HEK293 (cell line): ENCODE data around the gene SPOCK1.

Source experiments
- CTCF ChIA-PET: fragments of 350-600 bp; formaldehyde crosslinking; extraction: SDS; loops from one replicate; lab custom pipeline; 2021; ENCODE audit warnings: antibody characterized with exemption; lab: Yijun Ruan, JAX
- POLR2A ChIA-PET: fragments of 300-600 bp; formaldehyde crosslinking; extraction: SDS; loops from one replicate; lab custom pipeline; 2020; ENCODE audit warnings: antibody characterized with exemption, inconsistent platforms; lab: Yijun Ruan, JAX
- H3K27ac ChIP-seq: fragments of 200-500 bp; sonication (Bioruptor generic); 2 replicates; pipeline ENCODE4 v1.5.1; 2014; ENCODE audit warnings: low read depth, low read length, control low read depth, inconsistent platforms; ENCODE audit errors: extremely low read depth
- H3K36me3 ChIP-seq, 2 experiments: fragments of 200-500 bp in 1 of 2; sonication (Bioruptor generic) in 1 of 2; 1 replicate in 1 of 2; 2 replicates in 1 of 2; pipeline ENCODE4 v1.5.1; 2014 to 2017; ENCODE audit warnings: inconsistent platforms in 2 of 2, low read length in 2 of 2; ENCODE audit not compliant: control insufficient read depth in 2 of 2, insufficient read depth in 1 of 2
- H3K4me1 ChIP-seq: fragments of 200-500 bp; sonication (Bioruptor generic); 2 replicates; pipeline ENCODE4 v1.5.1; 2014; ENCODE audit warnings: mild to moderate bottlenecking, low read length, inconsistent platforms; ENCODE audit not compliant: control insufficient read depth, insufficient read depth
- H3K4me3 ChIP-seq: 2 replicates; pipeline ENCODE4 v1.5.1; 2011; ENCODE audit warnings: low read depth, mild to moderate bottlenecking, control low read depth, low read length, moderate library complexity
- H3K9me3 ChIP-seq: fragments of 200-500 bp; sonication (Bioruptor generic); 2 replicates; pipeline ENCODE4 v1.5.1; 2014; ENCODE audit warnings: low read depth, low read length, inconsistent platforms; ENCODE audit not compliant: control insufficient read depth, insufficient read depth
- GFI1B ChIP-seq: fragments of 450-650 bp; formaldehyde crosslinking; IDR thresholded peaks from 2 replicates; pipeline ENCODE4 v1.5.1; 2016; ENCODE audit warnings: missing biosample characterization, missing genetic modification characterization
- HOXA7 ChIP-seq: sonication (generic); formaldehyde crosslinking; IDR thresholded peaks from 2 replicates; pipeline ENCODE4 v1.8.1; 2022; ENCODE audit warnings: missing genetic modification reagents, borderline replicate concordance
- HOXC10 ChIP-seq: sonication (generic); formaldehyde crosslinking; IDR thresholded peaks from 2 replicates; pipeline ENCODE4 v1.8.1; 2023; ENCODE audit warnings: mild to moderate bottlenecking, missing genetic modification reagents
- SP7 ChIP-seq: fragments of 450-650 bp; formaldehyde crosslinking; IDR thresholded peaks from 2 replicates; pipeline ENCODE4 v1.5.1; 2016; ENCODE audit warnings: missing biosample characterization, missing genetic modification characterization
- WT1 ChIP-seq: fragments of 450-650 bp; formaldehyde crosslinking; IDR thresholded peaks from 2 replicates; pipeline ENCODE4 v1.5.1; 2016; ENCODE audit warnings: missing biosample characterization, missing genetic modification characterization
- ZBTB8A ChIP-seq: fragments of 450-650 bp; formaldehyde crosslinking; IDR thresholded peaks from 2 replicates; pipeline ENCODE4 v1.5.1; 2016; ENCODE audit warnings: missing biosample characterization, missing genetic modification characterization
- ZFP41 ChIP-seq: fragments of 450-650 bp; formaldehyde crosslinking; IDR thresholded peaks from 2 replicates; pipeline ENCODE4 v1.5.1; 2016; ENCODE audit warnings: missing biosample characterization, missing genetic modification characterization, borderline replicate concordance
- ZNF133 ChIP-seq: fragments of 450-650 bp; formaldehyde crosslinking; IDR thresholded peaks from 2 replicates; pipeline ENCODE4 v1.5.1; 2016; ENCODE audit warnings: missing biosample characterization, missing genetic modification characterization
- ZNF138 ChIP-seq: fragments of 450-650 bp; formaldehyde crosslinking; IDR thresholded peaks from 2 replicates; pipeline ENCODE4 v1.5.1; 2016; ENCODE audit warnings: missing biosample characterization, missing genetic modification characterization, borderline replicate concordance
- ZNF146 ChIP-seq: fragments of 450-650 bp; formaldehyde crosslinking; IDR thresholded peaks from 2 replicates; pipeline ENCODE4 v1.5.1; 2016; ENCODE audit warnings: missing biosample characterization, missing genetic modification characterization
- ZNF169 ChIP-seq: fragments of 450-650 bp; formaldehyde crosslinking; IDR thresholded peaks from 2 replicates; pipeline ENCODE4 v1.5.1; 2016; ENCODE audit warnings: missing biosample characterization, missing genetic modification characterization
- ZNF324 ChIP-seq: fragments of 450-650 bp; formaldehyde crosslinking; IDR thresholded peaks from 2 replicates; pipeline ENCODE4 v1.5.1; 2016; ENCODE audit warnings: missing biosample characterization, missing genetic modification characterization
- ZNF350 ChIP-seq: fragments of 450-650 bp; formaldehyde crosslinking; IDR thresholded peaks from 2 replicates; pipeline ENCODE4 v1.5.0; 2017; ENCODE audit warnings: missing biosample characterization, mild to moderate bottlenecking, missing genetic modification characterization
- ZNF366 ChIP-seq: fragments of 450-650 bp; formaldehyde crosslinking; conservative IDR thresholded peaks from 2 replicates; pipeline ENCODE4 v1.5.1; 2016; ENCODE audit warnings: missing biosample characterization, missing genetic modification characterization
- ZNF423 ChIP-seq: fragments of 450-650 bp; formaldehyde crosslinking; IDR thresholded peaks from 2 replicates; pipeline ENCODE4 v1.5.1; 2016; ENCODE audit warnings: missing biosample characterization, missing genetic modification characterization
- ZNF548 ChIP-seq: fragments of 450-650 bp; formaldehyde crosslinking; IDR thresholded peaks from 2 replicates; pipeline ENCODE4 v1.5.1; 2016; ENCODE audit warnings: missing biosample characterization, missing genetic modification characterization
- ZSCAN30 ChIP-seq: fragments of 450-650 bp; IDR thresholded peaks from 2 replicates; pipeline ENCODE4 v1.5.1; 2018; ENCODE audit warnings: missing biosample characterization, mild to moderate bottlenecking, missing genetic modification characterization, moderate library complexity
- TF ChIP-seq, protein P1 (sequence below): fragments of 450-650 bp; formaldehyde crosslinking; IDR thresholded peaks from 2 replicates; pipeline ENCODE4 v1.5.1; 2017; ENCODE audit warnings: missing biosample characterization, missing genetic modification characterization
- TF ChIP-seq, protein P2 (sequence below): fragments of 450-650 bp; formaldehyde crosslinking; IDR thresholded peaks from 2 replicates; pipeline ENCODE4 v1.5.1; 2016; ENCODE audit warnings: missing biosample characterization, missing genetic modification characterization
- TF ChIP-seq, protein P3 (sequence below): sonication (generic); formaldehyde crosslinking; IDR thresholded peaks from 2 replicates; pipeline ENCODE4 v1.8.1; 2022; ENCODE audit warnings: mild to moderate bottlenecking, moderate library complexity, missing genetic modification reagents
- TF ChIP-seq, protein P4 (sequence below): fragments of 450-650 bp; formaldehyde crosslinking; IDR thresholded peaks from 2 replicates; pipeline ENCODE4 v1.5.1; 2016; ENCODE audit warnings: missing biosample characterization, missing genetic modification characterization, low read depth

The SPOCK1 gene

DNA sequence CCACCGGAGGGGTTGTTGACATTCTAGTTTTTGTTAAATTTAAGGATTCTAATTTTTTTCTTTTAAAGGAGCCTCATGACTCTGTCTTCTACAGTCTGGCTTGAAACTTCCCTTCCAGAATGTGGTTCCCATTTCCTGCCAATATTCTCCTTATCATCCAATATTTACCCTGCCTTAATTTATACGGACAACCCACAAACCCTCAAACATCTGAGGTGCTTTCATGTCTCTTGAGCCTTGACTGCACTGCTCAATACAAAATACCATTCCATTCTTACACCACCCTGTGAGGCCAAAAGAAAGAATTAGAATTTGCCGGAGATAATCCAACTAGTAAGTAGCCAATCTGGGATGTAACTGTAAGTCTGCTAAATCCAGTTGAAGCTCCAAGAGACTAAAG, 346.5 kb downstream of the SPOCK1 start:
- CTCF ChIA-PET: interaction anchor here (0.7 kb wide), 1 partner anchor 14 kb away, joined by 4 read pairs; no protein-coding TSS in a partner anchor
- peaks cover 6% of the 10 kb centered on the region for H3K4me1 ChIP-seq
- H3K4me3 ChIP-seq: no peak overlapping the region
- TF ChIP-seq ZNF548 (tag by site-specific recombination): no peak
- no peak for TF ChIP-seq ZFP41 (tag by site-specific recombination)
- TF ChIP-seq ZBTB8A (tag by site-specific recombination): no peak
- TF ChIP-seq ZNF138 (tag by site-specific recombination): no peak
- no peak for TF ChIP-seq ZNF366
- TF ChIP-seq SP7 (tag by site-specific recombination): no peak
- TF ChIP-seq ZNF350: no peak
- TF ChIP-seq GFI1B: no peak
- TF ChIP-seq ZNF423: no peak
- TF ChIP-seq, protein P1, sequence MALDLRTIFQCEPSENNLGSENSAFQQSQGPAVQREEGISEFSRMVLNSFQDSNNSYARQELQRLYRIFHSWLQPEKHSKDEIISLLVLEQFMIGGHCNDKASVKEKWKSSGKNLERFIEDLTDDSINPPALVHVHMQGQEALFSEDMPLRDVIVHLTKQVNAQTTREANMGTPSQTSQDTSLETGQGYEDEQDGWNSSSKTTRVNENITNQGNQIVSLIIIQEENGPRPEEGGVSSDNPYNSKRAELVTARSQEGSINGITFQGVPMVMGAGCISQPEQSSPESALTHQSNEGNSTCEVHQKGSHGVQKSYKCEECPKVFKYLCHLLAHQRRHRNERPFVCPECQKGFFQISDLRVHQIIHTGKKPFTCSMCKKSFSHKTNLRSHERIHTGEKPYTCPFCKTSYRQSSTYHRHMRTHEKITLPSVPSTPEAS: no peak
- TF ChIP-seq, protein P2, sequence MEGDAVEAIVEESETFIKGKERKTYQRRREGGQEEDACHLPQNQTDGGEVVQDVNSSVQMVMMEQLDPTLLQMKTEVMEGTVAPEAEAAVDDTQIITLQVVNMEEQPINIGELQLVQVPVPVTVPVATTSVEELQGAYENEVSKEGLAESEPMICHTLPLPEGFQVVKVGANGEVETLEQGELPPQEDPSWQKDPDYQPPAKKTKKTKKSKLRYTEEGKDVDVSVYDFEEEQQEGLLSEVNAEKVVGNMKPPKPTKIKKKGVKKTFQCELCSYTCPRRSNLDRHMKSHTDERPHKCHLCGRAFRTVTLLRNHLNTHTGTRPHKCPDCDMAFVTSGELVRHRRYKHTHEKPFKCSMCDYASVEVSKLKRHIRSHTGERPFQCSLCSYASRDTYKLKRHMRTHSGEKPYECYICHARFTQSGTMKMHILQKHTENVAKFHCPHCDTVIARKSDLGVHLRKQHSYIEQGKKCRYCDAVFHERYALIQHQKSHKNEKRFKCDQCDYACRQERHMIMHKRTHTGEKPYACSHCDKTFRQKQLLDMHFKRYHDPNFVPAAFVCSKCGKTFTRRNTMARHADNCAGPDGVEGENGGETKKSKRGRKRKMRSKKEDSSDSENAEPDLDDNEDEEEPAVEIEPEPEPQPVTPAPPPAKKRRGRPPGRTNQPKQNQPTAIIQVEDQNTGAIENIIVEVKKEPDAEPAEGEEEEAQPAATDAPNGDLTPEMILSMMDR (tag by site-specific recombination): no peak
- TF ChIP-seq ZNF169 (tag by site-specific recombination): no peak
- no peak for TF ChIP-seq ZSCAN30 (tag by site-specific recombination)
- no peak for TF ChIP-seq ZNF133 (tag by site-specific recombination)
- TF ChIP-seq HOXC10 (CRISPR knock-in tag): no peak
- TF ChIP-seq, all 188 proteins: peak for 0
- H3K9me3 ChIP-seq: no peaks in the 10 kb centered on the region
- POLR2A ChIA-PET: no interaction called here
- H3K27ac ChIP-seq: no peak overlapping the region
- no peaks in the 10 kb centered on the region for H3K36me3 ChIP-seq

DNA sequence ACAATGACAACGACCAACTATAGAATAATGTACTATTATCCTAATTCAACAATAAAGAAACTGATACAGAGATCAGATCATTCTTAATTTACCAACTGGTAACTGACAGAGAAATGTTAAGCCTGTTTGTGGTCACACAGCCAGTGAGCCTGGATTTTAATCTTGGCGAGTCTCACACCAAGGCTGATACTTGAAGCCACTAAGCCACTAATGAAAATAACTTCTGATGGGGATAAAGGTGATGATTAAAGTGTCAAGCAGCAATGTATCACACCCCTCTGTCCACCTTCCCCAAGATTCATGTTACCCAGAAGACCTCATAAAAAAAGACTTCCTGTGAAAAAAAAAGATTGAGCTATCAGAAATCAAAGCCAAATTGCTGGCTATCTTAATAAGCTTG, 350.5 kb downstream of the SPOCK1 start:
- CTCF ChIA-PET: interaction anchor here (0.5 to 0.6 kb wide), 2 partner anchors 97 to 1115 kb away, joined by 4 read pairs; no protein-coding TSS in a partner anchor
- Histone ChIP-seq H3K9me3 (no peaks in the 10 kb centered on the region), H3K27ac (no peak overlapping the region), H3K36me3 (no peaks in the 10 kb centered on the region), H3K4me1 (peaks cover 10% of the 10 kb centered on the region), H3K4me3 (no peak overlapping the region)
- POLR2A ChIA-PET: no interaction called here
- TF ChIP-seq HOXA7 (no peak), ZBTB8A (tag by site-specific recombination) (no peak), ZNF324 (tag by site-specific recombination) (no peak), WT1 (tag by site-specific recombination) (no peak), ZNF146 (no peak)
- TF ChIP-seq, protein P3, sequence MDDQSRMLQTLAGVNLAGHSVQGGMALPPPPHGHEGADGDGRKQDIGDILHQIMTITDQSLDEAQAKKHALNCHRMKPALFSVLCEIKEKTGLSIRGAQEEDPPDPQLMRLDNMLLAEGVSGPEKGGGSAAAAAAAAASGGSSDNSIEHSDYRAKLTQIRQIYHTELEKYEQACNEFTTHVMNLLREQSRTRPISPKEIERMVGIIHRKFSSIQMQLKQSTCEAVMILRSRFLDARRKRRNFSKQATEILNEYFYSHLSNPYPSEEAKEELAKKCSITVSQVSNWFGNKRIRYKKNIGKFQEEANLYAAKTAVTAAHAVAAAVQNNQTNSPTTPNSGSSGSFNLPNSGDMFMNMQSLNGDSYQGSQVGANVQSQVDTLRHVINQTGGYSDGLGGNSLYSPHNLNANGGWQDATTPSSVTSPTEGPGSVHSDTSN (CRISPR knock-in tag): no peak
- TF ChIP-seq, protein P4, sequence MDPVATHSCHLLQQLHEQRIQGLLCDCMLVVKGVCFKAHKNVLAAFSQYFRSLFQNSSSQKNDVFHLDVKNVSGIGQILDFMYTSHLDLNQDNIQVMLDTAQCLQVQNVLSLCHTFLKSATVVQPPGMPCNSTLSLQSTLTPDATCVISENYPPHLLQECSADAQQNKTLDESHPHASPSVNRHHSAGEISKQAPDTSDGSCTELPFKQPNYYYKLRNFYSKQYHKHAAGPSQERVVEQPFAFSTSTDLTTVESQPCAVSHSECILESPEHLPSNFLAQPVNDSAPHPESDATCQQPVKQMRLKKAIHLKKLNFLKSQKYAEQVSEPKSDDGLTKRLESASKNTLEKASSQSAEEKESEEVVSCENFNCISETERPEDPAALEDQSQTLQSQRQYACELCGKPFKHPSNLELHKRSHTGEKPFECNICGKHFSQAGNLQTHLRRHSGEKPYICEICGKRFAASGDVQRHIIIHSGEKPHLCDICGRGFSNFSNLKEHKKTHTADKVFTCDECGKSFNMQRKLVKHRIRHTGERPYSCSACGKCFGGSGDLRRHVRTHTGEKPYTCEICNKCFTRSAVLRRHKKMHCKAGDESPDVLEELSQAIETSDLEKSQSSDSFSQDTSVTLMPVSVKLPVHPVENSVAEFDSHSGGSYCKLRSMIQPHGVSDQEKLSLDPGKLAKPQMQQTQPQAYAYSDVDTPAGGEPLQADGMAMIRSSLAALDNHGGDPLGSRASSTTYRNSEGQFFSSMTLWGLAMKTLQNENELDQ (tag by site-specific recombination): no peak
